Measurements from ENCODE around the gene PIK3C2G. TPM values are rescaled to one million over a fixed set of nuclear protein-coding genes. Genes with fewer than 3 reads are reported as not detected.

PIK3C2G gene
- total RNA-seq, 2 donors from 2014 or later = 2.9 to 13.5 TPM

DNA sequence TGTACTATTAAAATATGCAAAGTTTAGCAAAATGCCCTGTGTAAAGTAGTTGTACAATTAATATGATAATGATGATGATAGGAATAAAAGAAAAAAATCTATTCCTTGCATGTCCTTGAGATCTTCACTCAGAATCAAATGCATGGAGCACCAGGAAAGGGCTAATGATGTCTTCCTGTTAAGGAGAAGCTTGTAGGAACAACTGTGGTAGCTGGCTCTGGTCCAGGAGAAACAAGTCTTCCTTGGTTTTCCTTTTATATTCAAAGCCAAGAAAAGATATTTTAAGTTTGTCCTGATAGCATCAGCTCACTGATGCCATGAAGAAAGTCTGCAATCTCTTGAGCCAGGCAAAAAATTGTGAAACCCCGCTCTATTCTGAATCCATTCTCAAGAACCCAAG, 138.9 kb downstream of the PIK3C2G start:
- WGBS, 2 donors = 82 to 94% methylated on average over 1 of the region's 1 CpG
- Histone ChIP-seq H3K4me1 (no peaks in the 10 kb centered on the region), H3K9me3 (no peaks in the 10 kb centered on the region), H3K27me3 (no peaks in the 10 kb centered on the region), H3K36me3 (replicated peaks in 1 of 2; ENCODE audit: insufficient read depth in 1 of 2, low read depth in 2 of 2) (no peaks in the 10 kb centered on the region), H3K4me3 (no peak overlapping the region), H3K27ac (no peak overlapping the region)
- no peak for TF ChIP-seq POLR2A (IDR thresholded peaks at IDR 0.05)
- TF ChIP-seq, protein P1, sequence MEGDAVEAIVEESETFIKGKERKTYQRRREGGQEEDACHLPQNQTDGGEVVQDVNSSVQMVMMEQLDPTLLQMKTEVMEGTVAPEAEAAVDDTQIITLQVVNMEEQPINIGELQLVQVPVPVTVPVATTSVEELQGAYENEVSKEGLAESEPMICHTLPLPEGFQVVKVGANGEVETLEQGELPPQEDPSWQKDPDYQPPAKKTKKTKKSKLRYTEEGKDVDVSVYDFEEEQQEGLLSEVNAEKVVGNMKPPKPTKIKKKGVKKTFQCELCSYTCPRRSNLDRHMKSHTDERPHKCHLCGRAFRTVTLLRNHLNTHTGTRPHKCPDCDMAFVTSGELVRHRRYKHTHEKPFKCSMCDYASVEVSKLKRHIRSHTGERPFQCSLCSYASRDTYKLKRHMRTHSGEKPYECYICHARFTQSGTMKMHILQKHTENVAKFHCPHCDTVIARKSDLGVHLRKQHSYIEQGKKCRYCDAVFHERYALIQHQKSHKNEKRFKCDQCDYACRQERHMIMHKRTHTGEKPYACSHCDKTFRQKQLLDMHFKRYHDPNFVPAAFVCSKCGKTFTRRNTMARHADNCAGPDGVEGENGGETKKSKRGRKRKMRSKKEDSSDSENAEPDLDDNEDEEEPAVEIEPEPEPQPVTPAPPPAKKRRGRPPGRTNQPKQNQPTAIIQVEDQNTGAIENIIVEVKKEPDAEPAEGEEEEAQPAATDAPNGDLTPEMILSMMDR (IDR thresholded peaks at IDR 0.05) = no peak
- ATAC-seq (no peak), DNase-seq (no peak)
- intact Hi-C loops (cut with DNase I) = no loop called here

DNA sequence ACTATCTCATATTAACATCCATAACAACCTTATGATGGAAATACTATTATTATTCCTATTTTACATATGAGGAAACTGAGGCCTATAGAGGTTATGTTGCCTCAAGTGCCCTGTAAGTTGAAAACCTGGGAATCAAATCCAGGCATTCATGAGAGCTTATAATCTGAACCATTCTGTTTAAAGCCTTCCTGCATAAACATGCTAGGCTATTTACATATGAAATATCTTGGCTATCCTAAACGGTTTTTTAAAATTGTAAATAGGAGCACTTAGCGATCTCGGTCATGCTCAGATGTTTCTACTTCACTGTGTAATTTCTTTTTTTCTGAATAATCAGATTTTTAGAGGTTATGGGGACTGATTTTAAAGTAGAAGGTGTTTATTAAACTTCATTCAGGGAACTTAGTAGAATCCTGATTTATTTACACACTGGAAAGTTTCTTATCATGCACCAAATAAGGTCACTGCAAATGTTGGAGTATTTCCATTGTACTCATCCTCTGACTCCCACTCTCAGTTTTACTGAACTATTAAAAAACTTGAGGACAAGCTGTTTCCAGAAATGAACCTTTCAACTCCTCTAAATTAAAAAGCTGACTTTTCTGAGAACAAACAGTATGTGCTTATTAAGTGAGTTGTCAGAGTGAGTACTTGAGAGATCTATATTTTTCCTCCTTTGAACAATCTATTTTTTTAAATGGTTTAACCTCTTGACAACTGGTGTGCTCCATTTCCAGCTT, 141.7 kb downstream of the PIK3C2G start:
- Histone ChIP-seq H3K4me3 (no peak overlapping the region), H3K36me3 (replicated peaks in 1 of 2; ENCODE audit: insufficient read depth in 1 of 2, low read depth in 2 of 2) (no peaks in the 10 kb centered on the region), H3K27ac (no peak overlapping the region), H3K27me3 (no peaks in the 10 kb centered on the region), H3K9me3 (peaks cover 0 to 3% (median 0%) of the 10 kb centered on the region in 3 donors), H3K4me1 (peaks cover 5% of the 10 kb centered on the region)
- TF ChIP-seq, protein P1 (IDR thresholded peaks at IDR 0.05) = no peak
- no peak for TF ChIP-seq POLR2A (IDR thresholded peaks at IDR 0.05)
- WGBS, 2 donors = 59 to 71% methylated on average over 3 of the region's 3 CpGs
- intact Hi-C loops (cut with DNase I) = no loop called here
- ATAC-seq = no peak
- no peak for DNase-seq

DNA sequence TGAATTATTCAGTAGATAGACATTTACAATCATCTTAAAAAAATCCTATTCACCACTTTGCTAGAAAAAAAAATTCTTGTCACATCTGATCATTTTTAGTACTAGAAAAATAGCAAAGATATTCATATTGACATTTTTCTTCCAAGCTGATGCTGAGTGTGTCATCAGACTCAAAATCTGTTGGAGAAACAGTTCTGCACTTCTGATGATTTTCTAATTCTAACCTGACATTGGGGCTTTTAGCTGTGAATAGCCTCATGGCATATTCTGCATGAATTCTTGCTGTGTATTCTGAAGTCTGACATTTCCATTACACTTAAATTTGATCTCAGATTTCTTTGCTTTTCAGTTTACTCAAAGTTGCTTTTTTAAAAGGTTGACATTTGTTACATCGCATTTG, 150.1 kb downstream of the PIK3C2G start:
- DNase-seq (no peak), ATAC-seq (no peak)
- Histone ChIP-seq H3K4me1 (peaks cover 3% of the 10 kb centered on the region), H3K9me3 (peaks cover 0 to 2% (median 0%) of the 10 kb centered on the region in 3 donors), H3K4me3 (no peak overlapping the region), H3K36me3 (replicated peaks in 1 of 2; ENCODE audit: insufficient read depth in 1 of 2, low read depth in 2 of 2) (no peaks in the 10 kb centered on the region), H3K27me3 (no peaks in the 10 kb centered on the region), H3K27ac (no peak overlapping the region)
- WGBS, 2 donors = 67 to 80% methylated on average over 1 of the region's 1 CpG
- no peak for TF ChIP-seq POLR2A (IDR thresholded peaks at IDR 0.05)
- TF ChIP-seq, protein P1 (IDR thresholded peaks at IDR 0.05) = no peak
- intact Hi-C loops (cut with DNase I) = no loop called here

DNA sequence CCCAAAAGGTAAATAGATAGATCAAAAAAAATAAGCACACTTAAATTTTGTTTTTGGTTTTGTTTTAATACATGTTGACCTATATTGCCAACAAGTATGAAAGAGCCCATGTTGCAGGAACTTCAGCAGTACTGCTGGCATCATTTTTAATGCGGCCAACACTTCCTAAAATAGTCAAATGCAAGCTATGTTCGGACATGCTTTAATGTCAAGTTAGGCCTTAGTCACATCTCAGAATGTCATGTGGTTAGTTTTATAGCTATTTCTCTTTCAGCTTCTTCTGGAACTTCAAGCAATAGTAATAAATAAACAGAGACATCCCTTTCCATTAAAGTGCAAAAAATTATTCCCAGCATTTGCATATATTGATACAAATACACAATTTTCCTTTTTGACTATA, 153.4 kb downstream of the PIK3C2G start:
- no peak for DNase-seq
- no peak for ATAC-seq
- no peaks in the 10 kb centered on the region for H3K9me3 ChIP-seq
- H3K4me3 ChIP-seq = no peak overlapping the region
- TF ChIP-seq, protein P1 (IDR thresholded peaks at IDR 0.05) = no peak
- TF ChIP-seq POLR2A (IDR thresholded peaks at IDR 0.05) = no peak
- no peak overlapping the region for H3K27ac ChIP-seq
- intact Hi-C loops (cut with DNase I) = no loop called here
- H3K36me3 ChIP-seq (replicated peaks in 1 of 2; ENCODE audit: insufficient read depth in 1 of 2, low read depth in 2 of 2) = no peaks in the 10 kb centered on the region
- H3K4me1 ChIP-seq = no peaks in the 10 kb centered on the region
- no peaks in the 10 kb centered on the region for H3K27me3 ChIP-seq
- WGBS, 2 donors = 83 to 84% methylated on average over 2 of the region's 2 CpGs

DNA sequence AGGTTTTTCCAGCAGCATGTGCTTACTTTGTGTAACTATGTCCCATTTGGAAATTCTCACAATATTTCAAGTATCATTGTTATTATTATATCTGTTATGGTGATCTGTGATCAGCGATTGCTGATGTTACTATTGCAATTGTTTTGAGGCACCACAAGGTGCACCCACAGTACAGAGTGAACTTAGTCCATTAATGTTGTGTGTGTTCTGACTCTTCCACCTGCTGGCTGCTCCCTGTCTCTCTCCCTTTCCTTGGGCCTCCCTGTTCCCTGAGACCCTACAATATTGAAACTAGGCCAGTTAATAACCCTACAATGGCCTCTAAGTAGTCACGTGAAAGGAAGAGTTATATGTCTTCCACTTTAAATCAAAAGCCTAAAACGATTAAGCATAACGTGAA, 153.9 kb downstream of the PIK3C2G start:
- 72 to 74% methylated on average over 4 of the region's 4 CpGs for WGBS, 2 donors
- intact Hi-C loops (cut with DNase I) = no loop called here

More for the DNA sequence above, 153.9 kb downstream of the PIK3C2G start:
- Histone ChIP-seq H3K27ac (no peak overlapping the region), H3K9me3 (no peaks in the 10 kb centered on the region), H3K27me3 (no peaks in the 10 kb centered on the region), H3K36me3 (replicated peaks in 1 of 2; ENCODE audit: insufficient read depth in 1 of 2, low read depth in 2 of 2) (no peaks in the 10 kb centered on the region), H3K4me3 (no peak overlapping the region), H3K4me1 (no peaks in the 10 kb centered on the region)
- ATAC-seq (no peak), DNase-seq (no peak)
- TF ChIP-seq, protein P1 (IDR thresholded peaks at IDR 0.05) = no peak
- TF ChIP-seq POLR2A (IDR thresholded peaks at IDR 0.05) = no peak
